GM21360 (cell line): ENCODE data around the gene MDN1.
"Not testable (repeated sequence)": the region's sequence is repeated elsewhere in the genome, so short reads cannot be mapped to it uniquely, and the experiment has no call there.

Experiments used
- ATAC-seq: cut with Tn5 transposase; IDR thresholded peaks from one replicate; pipeline ENCODE4 v1.9.1; 2021; ENCODE audit warnings: mild to moderate bottlenecking, moderate library complexity; ENCODE audit not compliant: unreplicated experiment

MDN1 gene

DNA sequence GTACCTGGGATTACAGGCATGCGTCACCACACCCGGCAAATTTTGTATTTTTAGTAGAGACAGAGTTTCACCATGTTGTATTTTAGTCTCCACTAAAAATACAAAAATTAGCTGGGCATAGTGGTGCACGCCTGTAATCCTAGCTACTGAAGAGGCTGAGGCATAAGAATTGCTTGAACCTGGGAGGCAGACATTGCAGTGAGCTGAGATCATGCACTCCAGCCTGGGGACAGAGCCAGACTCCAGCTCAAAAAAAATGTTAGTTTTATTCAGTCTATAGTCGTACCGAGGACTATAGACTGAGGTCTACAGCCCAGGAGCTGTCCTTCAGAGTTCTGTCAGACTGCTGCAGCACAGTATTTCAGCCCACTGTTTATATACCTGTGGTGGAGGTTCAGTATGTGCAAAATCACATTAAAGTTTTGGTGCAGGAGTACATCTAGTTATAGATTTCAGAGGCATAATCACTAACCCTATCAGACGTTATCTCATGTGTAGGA is 6.5 kb upstream of the MDN1 start:
- ATAC-seq = no peak

DNA sequence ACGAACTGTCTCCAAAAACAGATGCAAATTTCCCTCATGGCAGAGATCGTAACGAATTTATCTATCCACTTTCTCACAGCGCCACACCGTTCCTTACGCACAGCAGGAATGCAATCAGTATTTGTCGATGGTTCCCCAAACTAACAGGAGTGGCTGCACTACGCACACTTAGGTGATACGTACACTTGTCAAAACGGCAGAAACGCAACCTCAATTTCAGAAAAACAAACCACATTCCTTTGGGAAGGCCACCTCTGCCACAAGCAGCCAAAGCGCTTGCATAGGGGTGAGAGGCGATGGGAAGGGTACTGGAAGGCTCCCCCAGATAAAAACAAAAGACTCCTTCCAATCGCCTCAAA is 638 bp downstream of the MDN1 start:
- peak; percentile 24 for ATAC-seq

DNA sequence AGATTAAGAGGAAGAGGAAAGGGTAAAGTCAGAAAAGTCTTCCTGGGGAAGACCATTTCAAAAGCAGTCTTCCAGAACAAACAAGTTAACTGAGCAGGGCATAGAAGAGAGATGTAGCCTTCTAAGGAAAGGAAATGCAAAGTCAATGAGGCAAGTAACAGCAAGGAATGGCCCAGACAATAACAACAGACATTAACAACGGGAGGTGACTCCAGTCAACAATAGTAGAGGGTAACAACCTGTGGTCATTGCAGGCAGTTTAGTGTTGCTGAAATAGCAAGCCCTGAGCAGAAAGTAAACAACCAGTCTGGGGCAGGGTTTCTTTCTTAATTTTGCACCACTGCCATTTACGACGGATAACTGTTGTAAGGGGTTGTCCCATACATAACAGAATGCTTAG is 2.1 kb downstream of the MDN1 start:
- ATAC-seq = no peak

- ATAC-seq = not testable (repeated sequence)
Observed at GRCh38 chr6:89813422-89813821, 6.2 kb downstream of the MDN1 start.

DNA sequence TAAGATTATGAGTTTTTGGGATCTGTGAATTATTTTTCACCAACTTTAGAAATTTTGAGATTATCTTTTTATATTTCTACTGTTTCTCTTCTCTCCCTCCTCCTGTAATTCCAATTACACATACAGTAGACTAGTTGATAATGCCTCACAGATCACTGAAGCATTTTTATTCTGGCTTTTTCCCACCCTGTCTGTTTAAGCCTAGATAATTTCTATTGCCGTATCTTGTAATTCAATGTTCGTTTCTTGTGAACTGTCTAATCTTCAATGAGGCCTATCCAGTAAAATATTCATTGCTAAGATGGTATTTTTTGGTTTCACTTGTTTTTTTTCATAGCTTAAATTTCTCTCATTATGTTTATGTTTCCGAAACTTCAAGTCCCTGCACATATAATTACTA is 12.0 kb downstream of the MDN1 start:
- ATAC-seq = no peak

DNA sequence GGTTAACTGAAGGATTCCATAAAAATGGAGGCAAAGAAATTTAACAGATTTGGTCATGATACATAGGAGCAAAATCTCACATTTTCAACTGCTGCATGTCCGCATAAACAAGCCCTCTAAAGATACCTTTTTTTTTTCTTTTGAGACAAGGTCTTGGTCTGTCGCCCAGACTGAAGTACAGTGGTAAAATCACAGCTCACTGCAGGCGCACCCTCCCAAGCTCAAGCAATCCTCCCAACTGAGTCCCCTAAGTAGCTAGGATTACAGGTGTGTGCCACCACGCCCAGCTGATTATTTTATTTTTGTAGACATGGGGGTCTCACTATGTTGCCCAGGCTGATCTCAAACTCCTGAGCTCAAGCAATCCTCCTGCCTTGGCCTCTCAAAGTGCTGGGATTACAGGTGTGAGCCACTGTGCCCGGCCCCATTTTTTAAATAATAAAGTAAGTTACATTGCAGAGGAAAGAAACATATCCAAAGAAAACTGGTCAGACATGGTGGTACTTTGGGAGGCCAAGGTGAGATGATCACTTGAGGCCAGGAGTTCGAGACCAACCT is 13.7 kb downstream of the MDN1 start:
- no peak for ATAC-seq

DNA sequence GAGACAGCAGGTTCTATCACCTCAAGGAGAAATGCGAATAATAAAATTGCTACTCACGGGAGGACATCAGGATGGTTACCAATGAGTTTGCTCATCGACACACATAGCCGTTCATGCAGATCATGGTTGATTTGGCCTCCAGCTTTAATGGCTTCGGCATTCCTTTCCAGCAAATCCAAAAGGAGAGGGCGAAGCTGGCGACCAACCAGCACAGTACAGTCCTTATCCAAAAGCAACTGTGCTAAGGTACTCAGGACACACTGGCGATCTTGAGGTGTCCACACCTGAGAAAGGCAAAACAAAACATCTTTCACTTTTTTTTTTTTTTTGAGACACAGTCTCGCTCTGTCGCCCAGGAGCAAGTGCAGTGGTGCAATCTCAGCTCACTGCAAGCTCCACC is 16.3 kb downstream of the MDN1 start:
- no peak for ATAC-seq

DNA sequence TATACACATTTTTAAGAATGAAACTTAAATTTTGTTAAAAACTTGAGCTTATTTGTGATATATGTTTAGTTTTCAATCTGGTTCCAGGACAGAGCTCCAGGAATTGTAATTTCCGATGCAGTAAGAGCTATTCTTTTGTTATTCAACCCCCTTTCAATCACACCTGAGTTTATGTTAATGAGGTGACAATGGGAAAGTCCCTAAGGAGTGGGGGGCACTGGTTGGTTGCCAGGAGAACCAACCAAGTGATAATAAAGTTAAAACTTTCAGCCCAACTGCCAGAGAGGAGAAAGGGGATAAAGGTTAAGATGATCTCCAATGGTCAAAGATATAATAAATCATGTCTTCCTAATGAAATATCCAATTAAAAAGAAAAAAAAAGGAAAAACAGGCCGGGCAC is 19.8 kb downstream of the MDN1 start:
- no peak for ATAC-seq

DNA sequence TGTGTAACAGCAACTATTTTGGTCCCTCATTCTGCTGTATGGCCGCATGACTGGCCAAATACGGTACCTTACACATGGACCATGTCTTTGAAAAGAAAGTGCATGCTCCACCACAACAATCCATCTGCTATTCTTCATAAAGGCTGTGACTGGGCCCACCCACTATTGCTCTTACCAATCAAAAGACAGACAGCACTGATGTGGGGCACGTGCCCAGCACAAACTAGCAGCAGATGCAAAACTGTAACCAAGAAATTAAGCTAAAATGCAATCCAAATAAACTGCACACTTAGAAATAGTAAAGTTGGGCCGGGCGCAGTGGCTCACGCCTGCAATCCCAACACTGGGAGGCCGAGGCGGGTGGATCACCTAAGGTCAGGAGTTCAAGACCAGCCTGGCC is 20.5 kb downstream of the MDN1 start:
- no peak for ATAC-seq

- no peak for ATAC-seq
Observed at GRCh38 chr6:89797317-89797716, 22.3 kb downstream of the MDN1 start.

GRCh38 chr6:89794324-89794723 is 25.3 kb downstream of the MDN1 start:
- ATAC-seq = no peak

GRCh38 chr6:89793586-89793985 is 26.0 kb downstream of the MDN1 start:
- ATAC-seq = no peak

- peak; percentile 64 for ATAC-seq
Observed at GRCh38 chr6:89792881-89793280, 26.7 kb downstream of the MDN1 start.

- ATAC-seq = no peak
Observed at GRCh38 chr6:89790403-89790802, 29.2 kb downstream of the MDN1 start.

DNA sequence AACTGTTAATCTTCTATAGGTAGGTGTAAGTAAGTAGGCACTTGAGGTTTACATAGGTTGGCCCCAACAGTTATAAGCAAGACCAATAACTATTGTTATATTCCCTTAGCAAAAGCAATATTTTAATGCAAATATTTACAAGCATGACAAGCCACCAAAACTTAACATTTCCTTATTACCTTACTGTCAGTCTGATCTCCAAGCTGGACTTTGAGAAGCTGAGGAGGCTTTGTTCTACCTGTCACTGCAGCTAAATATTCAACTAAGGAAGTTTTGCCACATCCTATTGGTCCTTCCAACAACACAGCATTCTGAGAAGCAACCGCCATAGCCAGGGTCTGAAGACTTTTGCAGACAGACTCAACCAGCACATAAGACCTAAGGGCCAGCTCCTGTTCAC is 29.6 kb downstream of the MDN1 start:
- no peak for ATAC-seq

DNA sequence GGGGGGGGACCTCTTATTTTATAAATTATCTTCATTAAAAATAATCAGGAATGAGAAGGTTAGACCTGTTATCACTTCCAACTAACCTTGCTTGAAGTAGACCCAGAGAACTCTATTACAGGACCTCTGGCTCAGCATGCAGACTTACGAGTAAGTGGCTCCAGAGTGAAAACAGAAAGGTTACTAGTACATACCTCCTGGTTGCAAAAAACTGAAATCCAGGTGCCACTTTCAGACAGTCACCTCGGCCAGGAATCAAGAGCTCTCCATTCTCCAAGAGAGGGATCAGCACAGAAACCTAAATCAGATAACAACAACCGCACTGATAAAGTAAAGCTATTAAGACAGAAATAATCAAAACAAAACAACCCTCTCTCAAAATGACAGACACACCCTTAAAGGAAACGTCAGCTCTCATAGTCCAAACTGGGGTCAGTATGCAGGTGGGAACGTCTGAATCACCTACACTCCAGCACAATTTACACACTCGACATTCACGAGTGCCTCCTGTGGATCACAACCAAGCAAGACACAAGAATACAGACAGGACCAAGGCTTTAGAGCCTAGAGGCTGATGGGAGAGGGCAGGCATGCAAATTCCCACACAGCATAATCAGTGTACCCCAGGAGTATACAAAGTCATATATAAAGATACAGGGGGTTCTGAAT is 31.8 kb downstream of the MDN1 start:
- ATAC-seq = no peak

DNA sequence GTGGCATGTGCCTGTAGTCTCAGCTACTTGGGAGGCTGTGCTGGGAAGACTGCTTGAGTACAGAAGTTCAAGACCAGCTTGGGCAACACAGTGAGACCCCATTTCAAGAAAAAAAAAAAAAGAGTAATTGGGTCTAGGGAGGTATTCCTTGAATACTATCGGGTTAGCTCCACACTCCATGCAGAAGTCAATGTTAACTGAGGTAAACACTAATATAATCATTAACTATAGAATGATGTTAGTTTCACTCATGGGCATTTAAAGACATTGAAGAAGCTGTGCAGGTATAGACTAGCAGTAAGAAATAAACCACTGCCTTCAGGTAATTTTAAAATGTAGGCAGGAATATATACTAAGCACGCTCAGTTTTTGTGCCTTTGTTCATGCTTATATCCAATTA is 32.6 kb downstream of the MDN1 start:
- ATAC-seq = no peak

- ATAC-seq = no peak
Observed at GRCh38 chr6:89784838-89785237, 34.8 kb downstream of the MDN1 start.

DNA sequence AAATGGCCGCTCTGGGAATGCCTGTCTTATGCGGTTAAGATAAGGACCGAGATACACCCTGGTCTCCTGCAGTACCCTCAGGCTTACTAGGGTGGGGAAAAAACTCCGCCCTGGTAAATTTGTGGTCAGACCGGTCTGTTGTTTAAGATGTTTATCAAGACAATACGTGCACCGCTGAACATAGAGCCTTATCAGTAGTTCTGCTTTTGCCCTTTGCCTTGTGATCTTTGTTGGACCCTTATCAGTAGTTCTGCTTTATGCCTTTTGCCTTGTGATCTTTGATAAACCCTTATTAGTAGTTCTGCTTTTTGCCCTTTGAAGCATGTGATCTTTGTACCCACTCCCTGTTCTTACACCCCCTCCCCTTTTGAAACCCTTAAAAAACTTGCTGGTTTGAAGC is 36.3 kb downstream of the MDN1 start:
- not testable (repeated sequence) for ATAC-seq

DNA sequence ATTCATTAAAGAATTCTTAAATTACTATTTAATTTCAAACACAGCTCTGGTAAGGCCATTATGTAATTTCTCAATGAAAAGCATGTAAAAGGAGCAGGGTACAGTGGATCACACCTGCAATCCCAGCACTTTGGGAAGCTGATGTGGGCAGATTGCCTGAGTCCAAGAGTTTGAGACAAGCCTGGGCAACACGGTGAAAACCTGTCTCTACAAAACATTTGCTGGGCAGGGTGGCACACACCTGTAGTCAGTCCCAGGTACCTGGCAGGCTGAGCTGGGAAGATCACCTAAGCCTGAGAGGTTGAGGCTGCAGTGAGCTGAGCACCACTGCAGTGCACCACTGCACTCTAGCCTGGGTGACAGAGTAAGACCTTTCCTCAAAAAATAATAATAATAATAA is 37.4 kb downstream of the MDN1 start:
- no peak for ATAC-seq

DNA sequence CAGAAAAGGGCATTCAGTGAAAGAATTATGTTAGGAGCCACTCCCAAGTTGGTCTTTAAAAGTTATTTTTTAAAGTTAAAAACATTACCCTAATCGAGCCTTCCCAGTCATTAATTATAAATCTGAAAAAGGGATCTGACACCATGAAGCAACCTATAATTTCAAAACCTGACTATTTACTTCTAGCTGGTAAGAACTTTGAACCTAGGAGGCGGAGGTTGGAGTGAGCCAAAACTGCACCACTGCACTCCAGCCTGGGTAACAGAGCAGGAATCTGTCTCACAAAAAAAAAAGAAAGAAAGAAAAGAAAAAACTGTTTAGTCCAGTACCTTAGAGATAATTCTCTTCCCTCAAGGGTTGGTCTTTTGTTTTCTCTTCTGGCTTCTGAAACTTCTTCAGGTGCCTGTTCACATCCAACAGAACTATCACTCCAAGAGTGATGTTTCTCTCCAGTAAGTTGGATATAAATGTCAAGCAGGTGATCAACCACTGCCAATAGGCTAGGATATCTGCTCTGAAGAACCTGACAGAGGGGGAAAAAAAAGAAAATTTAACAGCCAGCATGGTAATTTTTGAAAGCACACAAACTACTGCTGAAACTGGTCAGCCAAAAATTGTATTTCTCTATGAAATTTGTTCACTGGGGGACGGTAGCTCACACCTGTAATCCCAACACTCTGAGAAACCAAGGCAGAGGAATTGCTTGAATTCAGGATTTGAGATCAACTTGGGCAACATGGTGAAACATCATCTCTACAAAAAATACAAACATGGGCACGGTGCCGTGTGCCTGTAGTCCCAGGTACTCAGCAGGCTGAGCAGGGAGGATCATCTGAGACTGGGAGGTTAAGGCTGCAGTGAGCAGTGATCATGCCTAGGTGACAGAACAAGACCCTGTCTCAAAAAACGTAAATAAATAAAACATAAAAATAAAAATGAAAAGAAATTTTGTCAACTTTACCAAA is 38.2 kb downstream of the MDN1 start:
- ATAC-seq = no peak

DNA sequence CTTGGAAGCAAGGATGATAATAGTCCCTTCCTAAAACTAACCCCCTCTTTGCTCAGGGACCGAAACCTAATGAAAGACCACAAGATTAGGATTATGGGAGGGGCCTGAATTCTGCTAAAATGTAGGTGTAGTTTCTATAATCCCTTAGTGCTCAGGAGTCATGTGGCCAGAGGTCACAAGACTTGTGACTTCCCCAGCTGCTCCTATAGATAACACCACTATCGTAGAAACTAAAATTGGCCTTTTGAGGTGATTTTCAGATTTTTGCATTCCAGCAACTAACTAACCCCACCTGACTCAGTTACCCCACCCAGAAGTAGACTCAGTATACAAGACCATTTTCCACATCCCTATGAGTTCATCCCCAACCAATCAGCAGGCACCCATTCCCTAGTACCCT is 42.1 kb downstream of the MDN1 start:
- ATAC-seq = no peak
